Measurements from ENCODE around the gene TSHZ3.

GRCh38 chr19:31294189-31294588 lies 55.0 kb downstream of the TSHZ3 start:
- TF ChIP-seq SPI1 (IDR thresholded peaks at IDR 0.05; ENCODE audit: borderline replicate concordance, low read depth, low read length) = no peak
- TF ChIP-seq HNRNPH1 (optimal IDR thresholded peaks at IDR 0.05; ENCODE audit: low read depth, low read length) = no peak
- TF ChIP-seq CREB3 (tag; conservative IDR thresholded peaks at IDR 0.05; ENCODE audit: low read depth) = no peak
- no peak for TF ChIP-seq FOS (IDR thresholded peaks at IDR 0.05; ENCODE audit: extremely low read depth, insufficient read length)
- TF ChIP-seq POLR2A (conservative IDR thresholded peaks at IDR 0.05) = no peak
- no peak for TF ChIP-seq ZC3H4 (CRISPR knock-in tag; IDR thresholded peaks at IDR 0.05; ENCODE audit: borderline replicate concordance)

All from K562 (cell line).